Astrocyte (in vitro differentiated cells and primary cell): ENCODE measurements around the gene FGGY. TPM values are rescaled to one million over a fixed set of nuclear protein-coding genes. Genes with fewer than 3 reads are reported as not detected.

Experiments used
- DNase-seq: peaks from one replicate; pipeline ENCODE4 v3.0.0-alpha.2; 2010; ENCODE audit warnings: low read depth
- FAIRE-seq: peaks from 2 replicates; lab custom pipeline; 2011; peaks lifted over from hg19 to GRCh38; lab: Jason Lieb, UNC
- H2AFZ ChIP-seq: 2 replicates; pipeline ENCODE4 v1.6.0; 2012; ENCODE audit warnings: low read depth, low read length, inconsistent platforms
- H3K27ac ChIP-seq: 2 replicates; pipeline ENCODE4 v1.5.1; 2011; ENCODE audit warnings: low read depth, low read length, inconsistent platforms
- H3K27me3 ChIP-seq: 2 replicates; pipeline ENCODE4 v1.6.0; 2011; ENCODE audit warnings: low read length, inconsistent platforms; ENCODE audit not compliant: insufficient read depth
- H3K36me3 ChIP-seq: 2 replicates; pipeline ENCODE4 v1.5.1; 2011; ENCODE audit warnings: low read length, inconsistent platforms; ENCODE audit not compliant: insufficient read depth
- H3K4me1 ChIP-seq: 2 replicates; pipeline ENCODE4 v1.5.1; 2011; ENCODE audit warnings: low read length, inconsistent platforms; ENCODE audit not compliant: insufficient read depth
- H3K4me2 ChIP-seq: 2 replicates; pipeline ENCODE4 v1.6.0; 2012; ENCODE audit warnings: low read length, inconsistent platforms
- H3K4me3 ChIP-seq: 2 replicates; pipeline ENCODE4 v1.5.1; 2011; ENCODE audit warnings: low read depth, mild to moderate bottlenecking, low read length, inconsistent platforms; ENCODE audit not compliant: insufficient read depth
- H3K79me2 ChIP-seq: 2 replicates; pipeline ENCODE4 v1.6.0; 2012; ENCODE audit warnings: mild to moderate bottlenecking, low read length, inconsistent platforms; ENCODE audit not compliant: insufficient read depth
- H3K9ac ChIP-seq: 2 replicates; pipeline ENCODE4 v1.6.0; 2012; ENCODE audit warnings: mild to moderate bottlenecking, low read length, inconsistent platforms
- H3K9me3 ChIP-seq: 2 replicates; pipeline ENCODE4 v1.5.1; 2012; ENCODE audit warnings: low read depth, mild to moderate bottlenecking, low read length, inconsistent platforms; ENCODE audit not compliant: insufficient read depth
- H4K20me1 ChIP-seq: 2 replicates; pipeline ENCODE4 v1.6.0; 2012; ENCODE audit warnings: low read length, inconsistent platforms; ENCODE audit not compliant: insufficient read depth
- H3K27ac Mint-ChIP-seq: one replicate; pipeline ENCODE4 v1.8.0; 2021; ENCODE audit warnings: mild to moderate bottlenecking, mixed read lengths; ENCODE audit not compliant: unreplicated experiment
- H3K27me3 Mint-ChIP-seq: one replicate; pipeline ENCODE4 v1.8.0; 2021; ENCODE audit warnings: low read depth, mixed read lengths; ENCODE audit not compliant: unreplicated experiment
- H3K36me3 Mint-ChIP-seq: one replicate; pipeline ENCODE4 v1.8.0; 2021; ENCODE audit warnings: low read depth, mixed read lengths; ENCODE audit not compliant: unreplicated experiment
- H3K4me1 Mint-ChIP-seq: one replicate; pipeline ENCODE4 v1.8.0; 2021; ENCODE audit warnings: low read depth, mixed read lengths; ENCODE audit not compliant: unreplicated experiment
- H3K4me3 Mint-ChIP-seq: one replicate; pipeline ENCODE4 v1.8.0; 2021; ENCODE audit warnings: mild to moderate bottlenecking, moderate library complexity, mixed read lengths; ENCODE audit not compliant: unreplicated experiment
- H3K9me3 Mint-ChIP-seq: one replicate; pipeline ENCODE4 v1.8.0; 2021; ENCODE audit warnings: mild to moderate bottlenecking, mixed read lengths; ENCODE audit not compliant: unreplicated experiment
- CTCF ChIP-seq: IDR thresholded peaks from 2 replicates; pipeline ENCODE4 v1.5.1; 2011; ENCODE audit warnings: low read depth, mild to moderate bottlenecking, inconsistent platforms, low read length, moderate library complexity; ENCODE audit not compliant: insufficient read depth
- EZH2 ChIP-seq: IDR thresholded peaks from 2 replicates; pipeline ENCODE4 v1.6.1; 2012; ENCODE audit warnings: mild to moderate bottlenecking, low read length, inconsistent platforms; ENCODE audit not compliant: insufficient read depth
- total RNA-seq: library from RNA; stranded (reverse); gene quantifications from 2 replicates; pipeline ENCODE4 v1.2.1, GENCODE V29; 2021

The FGGY gene
- total RNA-seq, 1 donor from 2014 or later, result 6.8 TPM

GRCh38 chr1:59318271-59318860 is 21.5 kb downstream of the FGGY start:
- Mint-ChIP-seq H3K4me1 (peaks cover 19% of the 10 kb centered on the region), H3K27ac (no peak overlapping the region), H3K27me3 (no peaks in the 10 kb centered on the region), H3K4me3 (no peak overlapping the region), H3K36me3 (peaks cover 2% of the 10 kb centered on the region), H3K9me3 (no peaks in the 10 kb centered on the region)
- H3K27ac ChIP-seq, result no peak overlapping the region
- no peaks in the 10 kb centered on the region for H3K79me2 ChIP-seq
- DNase-seq (peak; percentile 41), FAIRE-seq (no peak)
- H3K4me3 ChIP-seq, result no peak overlapping the region
- H3K4me1 ChIP-seq, result peaks cover 32% of the 10 kb centered on the region
- H4K20me1 ChIP-seq, result no peaks in the 10 kb centered on the region
- H3K9me3 ChIP-seq, result no peaks in the 10 kb centered on the region
- no peaks in the 10 kb centered on the region for H3K36me3 ChIP-seq
- TF ChIP-seq CTCF, result no peak
- TF ChIP-seq EZH2, result no peak
- no peak overlapping the region for H3K4me2 ChIP-seq
- no peak overlapping the region for H3K9ac ChIP-seq
- no peaks in the 10 kb centered on the region for H3K27me3 ChIP-seq
- no peak overlapping the region for H2AFZ ChIP-seq

- Mint-ChIP-seq H3K36me3 (peaks cover 7% of the 10 kb centered on the region), H3K27me3 (no peaks in the 10 kb centered on the region), H3K4me3 (no peak overlapping the region), H3K27ac (no peak overlapping the region), H3K4me1 (peaks cover 1% of the 10 kb centered on the region), H3K9me3 (no peaks in the 10 kb centered on the region)
- no peak overlapping the region for H3K9ac ChIP-seq
- H3K4me1 ChIP-seq, result peaks cover 5% of the 10 kb centered on the region
- no peaks in the 10 kb centered on the region for H3K27me3 ChIP-seq
- DNase-seq (no peak), FAIRE-seq (no peak)
- H3K4me3 ChIP-seq, result no peak overlapping the region
- no peaks in the 10 kb centered on the region for H3K9me3 ChIP-seq
- no peaks in the 10 kb centered on the region for H3K79me2 ChIP-seq
- H3K36me3 ChIP-seq, result no peaks in the 10 kb centered on the region
- no peak overlapping the region for H2AFZ ChIP-seq
- H3K4me2 ChIP-seq, result no peak overlapping the region
- no peak overlapping the region for H3K27ac ChIP-seq
- TF ChIP-seq EZH2 (no peak), CTCF (no peak)
- H4K20me1 ChIP-seq, result no peaks in the 10 kb centered on the region
Measured at GRCh38 chr1:59322394-59322793, 25.5 kb downstream of the FGGY start.

GRCh38 chr1:59322814-59323213 is 25.9 kb downstream of the FGGY start:
- no peak for FAIRE-seq
- no peaks in the 10 kb centered on the region for H3K27me3 Mint-ChIP-seq
- Histone ChIP-seq H3K27me3 (no peaks in the 10 kb centered on the region), H2AFZ (no peak overlapping the region), H3K4me1 (peaks cover under 1% of the 10 kb centered on the region), H3K36me3 (no peaks in the 10 kb centered on the region), H3K79me2 (no peaks in the 10 kb centered on the region), H3K27ac (no peak overlapping the region), H4K20me1 (no peaks in the 10 kb centered on the region), H3K4me3 (no peak overlapping the region), H3K4me2 (no peak overlapping the region), H3K9ac (no peak overlapping the region), H3K9me3 (no peaks in the 10 kb centered on the region)
- H3K4me3 Mint-ChIP-seq, result no peak overlapping the region
- peaks cover 1% of the 10 kb centered on the region for H3K4me1 Mint-ChIP-seq
- H3K27ac Mint-ChIP-seq, result no peak overlapping the region
- DNase-seq, result no peak
- no peaks in the 10 kb centered on the region for H3K9me3 Mint-ChIP-seq
- no peak for TF ChIP-seq CTCF
- no peak for TF ChIP-seq EZH2
- peaks cover 7% of the 10 kb centered on the region for H3K36me3 Mint-ChIP-seq
